ENCODE measurements around the gene GOLGA8Q. TPM values are rescaled to one million over a fixed set of nuclear protein-coding genes. Genes with fewer than 3 reads are reported as not detected.

GOLGA8Q gene
- total RNA-seq, 4 donors from 2014 or later = 0.13 to 1.3 (median 0.56) TPM

Other genes with a start within 250 kb of the GOLGA8Q start
- gene CHRFAM7A, start 158.5 kb upstream of the GOLGA8Q start, total RNA-seq = 1 to 10 TPM in 1 of 4 donors, under 1 TPM in 3; 0.11 to 5.0 (median 0.54) TPM
- 1 to 10 TPM in 3 of 4 donors, under 1 TPM in 1; 0.91 to 4.6 (median 1.9) TPM for gene GOLGA8R, start 137.8 kb upstream of the GOLGA8Q start, total RNA-seq
- gene GOLGA8H, start 52.0 kb downstream of the GOLGA8Q start, total RNA-seq = under 1 TPM; 0.17 to 0.88 (median 0.48) TPM